HL-60 (cell line): ENCODE measurements around the gene HIP1.
A peak's percentile ranks its signal among the peaks of the same experiment; 100 is the strongest.

Experiments used
- DNase-seq, 2 experiments: peaks; one replicate each; pipeline ENCODE4 v3.0.0-alpha.2; 2010 to 2020; ENCODE audit warnings: low read depth in 1 of 2, low spot score in 1 of 2
- H3K27ac ChIP-seq: fragments of 250-450 bp; sonication (Bioruptor Pico); replicated peaks from 2 replicates; pipeline ENCODE4 v1.5.1; 2020; ENCODE audit warnings: mild to moderate bottlenecking, moderate library complexity
- H3K27me3 ChIP-seq: fragments of 250-450 bp; sonication (Bioruptor Pico); 2 replicates; pipeline ENCODE4 v1.5.1; 2021; ENCODE audit warnings: mild to moderate bottlenecking, moderate library complexity; ENCODE audit not compliant: insufficient read depth, poor library complexity, severe bottlenecking
- H3K4me3 ChIP-seq: replicated peaks from 2 replicates; pipeline ENCODE4 v1.5.1; 2011; ENCODE audit warnings: mild to moderate bottlenecking, control low read depth, low read length; ENCODE audit not compliant: insufficient read depth
- CTCF ChIP-seq: IDR thresholded peaks from one replicate; pipeline ENCODE4 v1.5.1; 2011; ENCODE audit warnings: low read length, control low read depth, inconsistent platforms; ENCODE audit not compliant: insufficient read depth
- GABPA ChIP-seq: IDR thresholded peaks from 2 replicates; pipeline ENCODE4 v1.6.1; 2012; ENCODE audit warnings: low read depth
- POLR2AphosphoS5 ChIP-seq: IDR thresholded peaks from 2 replicates; pipeline ENCODE4 v1.6.1; 2012; ENCODE audit warnings: low read depth
- REST ChIP-seq: IDR thresholded peaks from 2 replicates; pipeline ENCODE4 v1.6.1; 2012; ENCODE audit warnings: low read depth; ENCODE audit not compliant: insufficient replicate concordance
- SPI1 ChIP-seq: IDR thresholded peaks from 2 replicates; pipeline ENCODE4 v1.6.1; 2012; ENCODE audit warnings: low read depth, mild to moderate bottlenecking, borderline replicate concordance

HIP1 gene

GRCh38 chr7:75584354-75584753 is 154.4 kb downstream of the HIP1 start:
- DNase-seq = no peak
- no peaks in the 10 kb centered on the region for H3K27me3 ChIP-seq
- H3K27ac ChIP-seq = no peak overlapping the region
- TF ChIP-seq POLR2AphosphoS5 (no peak), CTCF (no peak), SPI1 (0 out of 2 replicates have a peak, but pooled peaks have one; percentile 29)
- no peak overlapping the region for H3K4me3 ChIP-seq

- Histone ChIP-seq H3K27me3 (no peaks in the 10 kb centered on the region), H3K4me3 (no peak overlapping the region), H3K27ac (no peak overlapping the region)
- TF ChIP-seq CTCF (no peak), GABPA (no peak), SPI1 (no peak), POLR2AphosphoS5 (no peak), REST (no peak)
- DNase-seq = no peak
Measured at GRCh38 chr7:75583255-75583654, 155.5 kb downstream of the HIP1 start.

- TF ChIP-seq GABPA (no peak), POLR2AphosphoS5 (no peak), CTCF (no peak), SPI1 (no peak), REST (no peak)
- Histone ChIP-seq H3K27ac (no peak overlapping the region), H3K27me3 (no peaks in the 10 kb centered on the region), H3K4me3 (no peak overlapping the region)
- no peak for DNase-seq
Measured at GRCh38 chr7:75579899-75580298, 158.8 kb downstream of the HIP1 start.

- no peak for DNase-seq
- Histone ChIP-seq H3K4me3 (no peak overlapping the region), H3K27ac (no peak overlapping the region), H3K27me3 (no peaks in the 10 kb centered on the region)
- no peak for TF ChIP-seq SPI1
- no peak for TF ChIP-seq REST
- TF ChIP-seq POLR2AphosphoS5 = no peak
Measured at GRCh38 chr7:75578081-75578480, 160.7 kb downstream of the HIP1 start.
